OCI-M1 (cell line): ENCODE measurements around the gene FBXL22.

Experiments
- DNase-seq: peaks from one replicate; lab custom pipeline; 2025; lab: John Stamatoyannopoulos, UW

FBXL22 gene

DNA sequence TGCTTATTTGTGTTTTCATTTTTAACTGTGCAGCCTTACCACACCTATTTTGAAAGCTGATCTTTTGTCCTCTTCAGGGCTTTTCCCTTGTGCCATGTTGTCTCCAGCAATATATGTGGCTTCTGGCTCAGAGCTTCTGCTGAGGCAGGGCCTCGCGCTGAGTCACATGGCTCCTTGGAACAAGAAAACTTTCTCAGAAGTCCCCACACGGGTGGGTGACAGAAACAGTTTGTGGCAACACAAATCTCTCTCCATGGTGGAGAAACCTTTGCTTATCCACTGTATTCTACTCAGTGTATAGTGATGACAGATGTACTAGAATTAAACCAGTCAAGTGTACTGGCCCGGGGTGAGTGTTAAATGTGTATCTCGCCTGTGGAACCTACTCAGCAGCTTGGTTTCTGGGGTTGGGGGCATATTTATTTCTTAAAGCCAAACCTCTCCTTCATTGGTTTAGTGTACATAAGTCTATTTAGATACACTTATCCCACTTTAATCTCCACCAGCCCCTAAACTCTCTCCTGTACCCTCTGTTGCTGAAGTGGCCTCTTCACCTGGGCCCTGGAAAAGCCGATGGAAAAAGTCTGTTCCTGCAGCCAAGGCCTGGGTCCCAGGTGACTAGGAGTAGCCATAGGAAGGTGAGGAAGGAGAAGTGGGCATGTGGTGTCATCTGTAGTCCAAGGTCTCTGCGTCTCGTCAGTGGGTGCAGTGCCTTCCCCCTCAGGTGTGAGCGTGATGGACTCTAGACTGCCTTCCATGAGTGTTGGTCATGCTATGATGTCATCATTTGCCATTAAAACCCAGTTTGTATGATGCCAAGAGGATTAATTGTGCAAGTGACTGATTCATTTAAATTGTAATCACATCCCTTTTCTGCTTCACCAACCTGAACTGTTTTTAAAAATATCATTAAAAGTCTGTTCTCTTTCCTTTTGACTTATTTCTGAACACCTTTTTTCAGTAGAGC, 3.2 kb upstream of the FBXL22 start:
- no peak for DNase-seq

DNA sequence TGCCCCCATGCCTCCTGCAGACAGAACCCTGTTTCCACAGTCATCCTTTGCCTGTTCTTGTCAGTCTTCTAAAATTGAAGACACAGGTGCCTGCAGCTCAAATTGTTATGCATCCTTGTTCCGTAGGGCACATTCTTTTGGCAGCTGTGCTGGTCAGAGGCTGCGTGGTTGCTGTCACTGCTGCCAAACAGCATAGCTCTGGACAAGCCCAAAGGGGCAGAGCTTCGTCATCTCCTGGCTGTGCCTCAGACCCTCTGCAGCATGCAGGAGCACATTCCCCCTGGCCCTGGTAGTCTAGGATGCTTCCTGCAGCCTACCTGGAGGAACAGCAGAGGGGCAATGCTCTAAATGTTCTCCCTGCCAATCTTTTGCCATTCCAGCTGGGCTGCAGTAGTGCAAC, 2.1 kb upstream of the FBXL22 start:
- DNase-seq, result no peak

DNA sequence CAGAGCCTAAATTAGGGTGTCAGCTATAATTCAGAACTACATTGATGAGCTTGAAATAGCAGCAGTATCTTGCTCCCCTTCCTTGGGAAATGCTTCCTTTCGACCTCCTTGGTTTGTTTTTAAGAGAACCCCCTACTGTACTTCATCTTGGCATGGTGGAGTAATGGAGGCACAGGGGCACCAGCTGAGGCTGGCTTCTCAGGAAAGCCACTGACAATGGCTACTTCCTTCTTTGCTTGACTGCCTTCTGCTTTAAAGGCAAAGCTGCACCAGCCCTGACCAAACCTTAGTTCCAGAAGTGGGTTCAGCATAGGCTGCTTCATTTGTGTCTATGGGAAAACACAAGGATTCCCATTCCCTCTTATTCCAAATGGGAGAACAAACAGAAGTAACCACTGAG, 1.5 kb upstream of the FBXL22 start:
- DNase-seq, result no peak

DNA sequence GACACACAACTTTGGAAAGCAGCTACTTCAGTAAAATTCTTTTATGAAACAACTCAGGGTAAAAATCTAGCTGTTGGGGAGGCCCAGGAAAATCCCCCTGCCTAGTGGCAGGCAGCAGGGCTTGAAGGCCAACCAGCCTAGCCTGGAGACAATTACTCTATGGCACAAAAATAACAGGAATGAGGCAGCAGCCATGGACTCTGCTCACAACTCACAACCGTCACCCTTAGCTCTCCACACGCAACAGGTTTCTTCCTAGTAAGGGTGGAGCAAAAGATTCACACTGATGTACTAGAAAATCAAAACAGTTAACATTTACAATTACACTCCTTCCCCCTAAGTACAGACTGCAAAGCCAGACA, 530 bp upstream of the FBXL22 start:
- no peak for DNase-seq

- no peak for DNase-seq
Observed at GRCh38 chr15:63597821-63598220, 634 bp downstream of the FBXL22 start.

GRCh38 chr15:63598473-63599400, 1.6 kb downstream of the FBXL22 start:
- no peak for DNase-seq

DNA sequence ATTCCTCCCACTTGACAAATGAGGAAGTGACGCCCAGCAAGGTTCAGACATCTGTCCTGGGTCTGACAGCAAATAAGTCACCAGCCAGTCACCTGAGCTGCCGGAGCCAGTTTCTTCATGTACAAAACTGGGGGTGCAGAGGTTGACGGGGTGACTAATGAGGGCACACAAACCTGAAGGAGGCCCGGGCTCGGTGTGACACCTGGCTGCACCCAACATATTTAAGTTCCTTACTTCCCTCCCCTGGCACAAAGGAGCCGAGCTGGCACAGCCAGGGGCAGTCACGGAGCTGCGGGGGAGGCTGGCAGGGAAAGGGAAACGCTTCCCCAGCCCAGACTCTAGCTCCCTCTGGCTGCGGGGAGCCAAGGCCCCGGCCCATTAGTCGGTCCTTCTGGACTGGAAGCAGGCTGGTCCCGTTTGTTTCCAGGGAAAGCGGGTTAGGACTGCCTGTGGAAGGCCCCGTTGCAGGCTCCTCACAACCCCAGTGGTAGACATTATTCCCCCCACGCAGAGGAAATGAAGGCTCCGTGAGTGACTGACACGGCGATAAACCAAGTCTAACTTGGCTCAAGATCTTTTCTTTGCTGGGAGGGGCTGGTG, 2.3 kb downstream of the FBXL22 start:
- DNase-seq, result peak; percentile 59

GRCh38 chr15:63600001-63600615, 2.9 kb downstream of the FBXL22 start:
- DNase-seq, result peak; percentile 70

DNA sequence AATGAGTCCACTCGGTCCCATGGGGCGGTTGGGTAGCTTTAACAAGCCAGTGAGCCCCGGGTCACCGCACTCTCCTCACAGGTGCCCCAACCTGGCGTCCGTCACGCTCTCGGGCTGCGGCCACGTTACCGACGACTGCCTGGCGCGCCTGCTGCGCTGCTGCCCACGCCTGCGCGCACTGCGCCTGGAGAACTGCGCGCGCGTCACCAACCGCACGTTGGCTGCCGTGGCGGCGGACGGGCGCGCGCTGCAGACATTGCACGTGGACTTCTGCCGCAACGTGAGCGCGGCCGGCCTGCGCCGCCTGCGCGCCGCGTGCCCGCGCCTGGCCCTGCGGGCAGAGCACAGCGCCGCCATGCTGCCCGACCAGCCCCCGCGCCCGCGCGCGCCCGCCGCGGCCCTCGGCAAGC, 3.4 kb downstream of the FBXL22 start:
- DNase-seq, result peak; percentile 92

- peak; percentile 65 for DNase-seq
Observed at GRCh38 chr15:63601026-63601703, 4.0 kb downstream of the FBXL22 start.

GRCh38 chr15:63601704-63602185, 4.6 kb downstream of the FBXL22 start:
- no peak for DNase-seq

DNA sequence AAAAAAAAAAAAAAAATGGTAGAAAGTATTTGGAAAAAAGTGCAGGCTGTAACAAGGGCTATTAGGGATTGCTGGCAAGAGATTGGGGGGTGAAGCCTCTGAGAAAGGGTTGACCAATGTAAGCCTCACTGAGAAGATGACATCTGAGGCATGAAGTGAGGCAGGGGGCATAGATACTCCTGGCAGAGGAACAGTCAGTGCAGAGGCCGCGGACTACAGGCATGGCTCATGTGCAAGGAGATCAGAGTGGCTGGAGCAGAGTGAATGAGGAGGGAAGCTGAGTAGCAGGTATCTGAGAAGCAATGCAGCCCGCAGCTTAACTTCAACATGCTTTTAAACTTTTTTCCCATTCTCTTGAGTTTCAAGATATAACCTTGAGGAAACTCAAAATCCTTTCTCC, 5.4 kb downstream of the FBXL22 start:
- no peak for DNase-seq

GRCh38 chr15:63603516-63603915, 6.3 kb downstream of the FBXL22 start:
- no peak for DNase-seq

GRCh38 chr15:63604281-63604680, 7.1 kb downstream of the FBXL22 start:
- DNase-seq, result no peak

GRCh38 chr15:63605036-63605435, 7.8 kb downstream of the FBXL22 start:
- DNase-seq, result no peak

- DNase-seq, result no peak
Observed at GRCh38 chr15:63605816-63606215, 8.6 kb downstream of the FBXL22 start.

- DNase-seq, result no peak
Observed at GRCh38 chr15:63606308-63606707, 9.1 kb downstream of the FBXL22 start.

GRCh38 chr15:63608989-63609388, 11.8 kb downstream of the FBXL22 start:
- no peak for DNase-seq

GRCh38 chr15:63609448-63609847, 12.3 kb downstream of the FBXL22 start:
- no peak for DNase-seq

- peak; percentile 94 for DNase-seq
Observed at GRCh38 chr15:63610209-63610841, 13.1 kb downstream of the FBXL22 start.

DNA sequence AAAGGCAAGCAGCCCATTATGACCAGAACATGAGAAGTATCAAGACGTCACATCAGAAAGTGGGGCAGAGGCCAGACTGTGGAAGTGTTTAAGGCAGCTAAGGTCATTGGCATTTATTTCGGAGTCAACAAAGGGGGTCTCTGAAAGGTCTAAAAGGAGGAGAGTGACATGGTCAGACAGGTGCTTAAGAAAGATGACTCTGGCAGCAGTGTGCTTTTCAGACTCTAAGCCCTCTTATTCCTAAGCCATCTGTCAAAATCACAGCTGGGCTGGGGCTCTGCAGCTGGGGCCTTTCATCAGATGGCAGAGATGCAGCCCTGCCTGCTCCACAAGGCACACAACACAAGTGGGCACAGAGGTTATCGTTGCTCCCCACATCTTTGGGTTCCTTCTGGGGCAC, 14.0 kb downstream of the FBXL22 start:
- DNase-seq, result no peak
